A673 (cell line): Measurements from ENCODE around the gene PSTPIP2.

Source experiments
- EZH2 ChIP-seq: fragments of 200-600 bp; sonication (generic); IDR thresholded peaks from 2 replicates; pipeline ENCODE4 v1.6.1; 2017; ENCODE audit warnings: borderline replicate concordance, low read depth, mild to moderate bottlenecking, mixed read lengths, antibody characterized with exemption, low read length; ENCODE audit not compliant: poor library complexity, severe bottlenecking
- TF ChIP-seq, protein P1 (sequence below): fragments of 300-800, 200-600 bp; sonication (generic); conservative IDR thresholded peaks from 2 replicates; pipeline ENCODE4 v1.5.1; 2017; ENCODE audit warnings: low read depth, mild to moderate bottlenecking, antibody characterized with exemption, low read length, moderate library complexity, mixed read lengths

DNA sequence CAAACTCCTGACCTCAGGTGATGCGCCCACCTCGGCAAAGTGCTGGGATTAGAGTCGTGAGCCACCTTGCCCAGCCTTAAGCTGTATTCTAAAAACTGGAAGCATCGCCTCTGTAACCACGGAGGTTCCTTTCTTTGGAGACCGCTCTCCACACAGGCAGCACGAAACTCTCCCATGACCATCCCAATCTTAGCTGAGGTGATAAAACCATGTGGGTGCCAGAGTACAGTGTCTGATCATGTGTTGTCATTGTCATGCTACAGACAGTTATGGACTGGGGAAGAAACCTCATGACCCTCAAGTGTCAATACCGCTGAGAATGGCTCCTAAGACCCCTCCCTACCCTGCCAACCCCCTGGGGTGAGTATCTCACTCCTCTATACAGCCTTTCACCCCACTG lies 63.5 kb downstream of the PSTPIP2 start:
- TF ChIP-seq, protein P1, sequence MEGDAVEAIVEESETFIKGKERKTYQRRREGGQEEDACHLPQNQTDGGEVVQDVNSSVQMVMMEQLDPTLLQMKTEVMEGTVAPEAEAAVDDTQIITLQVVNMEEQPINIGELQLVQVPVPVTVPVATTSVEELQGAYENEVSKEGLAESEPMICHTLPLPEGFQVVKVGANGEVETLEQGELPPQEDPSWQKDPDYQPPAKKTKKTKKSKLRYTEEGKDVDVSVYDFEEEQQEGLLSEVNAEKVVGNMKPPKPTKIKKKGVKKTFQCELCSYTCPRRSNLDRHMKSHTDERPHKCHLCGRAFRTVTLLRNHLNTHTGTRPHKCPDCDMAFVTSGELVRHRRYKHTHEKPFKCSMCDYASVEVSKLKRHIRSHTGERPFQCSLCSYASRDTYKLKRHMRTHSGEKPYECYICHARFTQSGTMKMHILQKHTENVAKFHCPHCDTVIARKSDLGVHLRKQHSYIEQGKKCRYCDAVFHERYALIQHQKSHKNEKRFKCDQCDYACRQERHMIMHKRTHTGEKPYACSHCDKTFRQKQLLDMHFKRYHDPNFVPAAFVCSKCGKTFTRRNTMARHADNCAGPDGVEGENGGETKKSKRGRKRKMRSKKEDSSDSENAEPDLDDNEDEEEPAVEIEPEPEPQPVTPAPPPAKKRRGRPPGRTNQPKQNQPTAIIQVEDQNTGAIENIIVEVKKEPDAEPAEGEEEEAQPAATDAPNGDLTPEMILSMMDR = no peak
- no peak for TF ChIP-seq EZH2
